Astrocyte (in vitro differentiated cells and primary cell): ENCODE measurements around the gene PTPRN2.

Experiments
- EZH2 ChIP-seq: IDR thresholded peaks from 2 replicates; pipeline ENCODE4 v1.6.1; 2012; ENCODE audit warnings: mild to moderate bottlenecking, low read length, inconsistent platforms; ENCODE audit not compliant: insufficient read depth
- TF ChIP-seq, protein P1 (sequence below): IDR thresholded peaks from 2 replicates; pipeline ENCODE4 v1.5.1; 2011; ENCODE audit warnings: low read depth, mild to moderate bottlenecking, inconsistent platforms, low read length, moderate library complexity; ENCODE audit not compliant: insufficient read depth

DNA sequence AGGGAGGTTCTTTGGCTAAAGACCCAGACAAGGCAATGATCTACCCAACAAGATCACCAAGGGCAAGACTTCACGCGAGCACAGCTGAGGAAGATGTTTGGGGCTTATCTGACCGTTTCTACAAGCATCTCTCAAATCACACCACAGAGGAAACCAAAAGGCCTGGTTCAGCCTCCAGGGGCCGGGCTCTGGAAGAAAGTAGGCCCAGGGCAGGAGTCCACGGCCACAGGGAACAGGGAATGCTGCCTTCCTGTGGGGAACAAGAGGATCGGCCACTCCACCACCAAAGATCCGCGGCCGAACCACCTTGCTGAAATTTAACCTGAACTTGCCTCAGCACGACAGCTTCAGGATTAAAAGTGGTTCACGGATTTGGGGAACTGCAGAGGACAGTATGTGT, 332.5 kb downstream of the PTPRN2 start:
- TF ChIP-seq, protein P1, sequence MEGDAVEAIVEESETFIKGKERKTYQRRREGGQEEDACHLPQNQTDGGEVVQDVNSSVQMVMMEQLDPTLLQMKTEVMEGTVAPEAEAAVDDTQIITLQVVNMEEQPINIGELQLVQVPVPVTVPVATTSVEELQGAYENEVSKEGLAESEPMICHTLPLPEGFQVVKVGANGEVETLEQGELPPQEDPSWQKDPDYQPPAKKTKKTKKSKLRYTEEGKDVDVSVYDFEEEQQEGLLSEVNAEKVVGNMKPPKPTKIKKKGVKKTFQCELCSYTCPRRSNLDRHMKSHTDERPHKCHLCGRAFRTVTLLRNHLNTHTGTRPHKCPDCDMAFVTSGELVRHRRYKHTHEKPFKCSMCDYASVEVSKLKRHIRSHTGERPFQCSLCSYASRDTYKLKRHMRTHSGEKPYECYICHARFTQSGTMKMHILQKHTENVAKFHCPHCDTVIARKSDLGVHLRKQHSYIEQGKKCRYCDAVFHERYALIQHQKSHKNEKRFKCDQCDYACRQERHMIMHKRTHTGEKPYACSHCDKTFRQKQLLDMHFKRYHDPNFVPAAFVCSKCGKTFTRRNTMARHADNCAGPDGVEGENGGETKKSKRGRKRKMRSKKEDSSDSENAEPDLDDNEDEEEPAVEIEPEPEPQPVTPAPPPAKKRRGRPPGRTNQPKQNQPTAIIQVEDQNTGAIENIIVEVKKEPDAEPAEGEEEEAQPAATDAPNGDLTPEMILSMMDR = no peak
- TF ChIP-seq EZH2 = no peak
